ENCODE measurements around the gene RPLP2. TPM values are rescaled to one million over a fixed set of nuclear protein-coding genes. Genes with fewer than 3 reads are reported as not detected.

Gene RPLP2
- total RNA-seq, 2 donors from 2014 or later = 170 to 221 TPM

GRCh38 chr11:777288-778255 lies 32.2 kb upstream of the RPLP2 start, which contains the start of gene GATD1:
GATD1 (minus strand) TSS chr11:777487; CDS start chr11:777462, 25 bp downstream.
- ATAC-seq (ENCODE audit: insufficient number of reproducible peaks, low FRiP score, low read depth) = peak; percentile 73
- no peak for TF ChIP-seq CTCF (IDR thresholded peaks at IDR 0.05)
- no peak for DNase-seq (ENCODE audit: low spot score)
- peaks cover 15 to 35% of the 10 kb centered on the region in 2 donors for H3K4me1 ChIP-seq (ENCODE audit: control insufficient read depth in 1 of 2, low read depth in 2 of 2)
- peak within 1 kb of the TSS; percentile 89 for H3K4me3 ChIP-seq
- peak within 1 kb of the TSS; percentile 58 to 60 for H3K27ac ChIP-seq
- peaks cover 5% of the 10 kb centered on the region for H3K36me3 ChIP-seq
- no peaks in the 10 kb centered on the region for H3K9me3 ChIP-seq
- no peaks in the 10 kb centered on the region for H3K27me3 ChIP-seq (replicated peaks; ENCODE audit: insufficient read depth)

GRCh38 chr11:778976-779954 lies 30.5 kb upstream of the RPLP2 start:
- no peaks in the 10 kb centered on the region for H3K36me3 ChIP-seq
- no peak for DNase-seq (ENCODE audit: low spot score)
- no peak for ATAC-seq (ENCODE audit: insufficient number of reproducible peaks, low FRiP score, low read depth)
- no peak overlapping the region for H3K27ac ChIP-seq
- no peak for TF ChIP-seq CTCF (IDR thresholded peaks at IDR 0.05)
- peaks cover 15 to 45% of the 10 kb centered on the region in 2 donors for H3K4me1 ChIP-seq (ENCODE audit: control insufficient read depth in 1 of 2, low read depth in 2 of 2)
- H3K4me3 ChIP-seq = no peak overlapping the region
- H3K27me3 ChIP-seq (replicated peaks; ENCODE audit: insufficient read depth) = no peaks in the 10 kb centered on the region
- no peaks in the 10 kb centered on the region for H3K9me3 ChIP-seq

- ATAC-seq (ENCODE audit: insufficient number of reproducible peaks, low FRiP score, low read depth) (no peak), DNase-seq (ENCODE audit: low spot score) (no peak)
- Histone ChIP-seq H3K4me3 (no peak overlapping the region), H3K4me1 (ENCODE audit: control insufficient read depth in 1 of 2, low read depth in 2 of 2) (peaks cover 15 to 41% of the 10 kb centered on the region in 2 donors), H3K36me3 (no peaks in the 10 kb centered on the region), H3K27ac (no peak overlapping the region), H3K27me3 (replicated peaks; ENCODE audit: insufficient read depth) (no peaks in the 10 kb centered on the region), H3K9me3 (no peaks in the 10 kb centered on the region)
- no peak for TF ChIP-seq CTCF (IDR thresholded peaks at IDR 0.05)
Observed at GRCh38 chr11:779955-780532, 29.7 kb upstream of the RPLP2 start.

- Histone ChIP-seq H3K27me3 (replicated peaks; ENCODE audit: insufficient read depth) (no peaks in the 10 kb centered on the region), H3K27ac (no peak overlapping the region), H3K36me3 (no peaks in the 10 kb centered on the region), H3K4me1 (ENCODE audit: control insufficient read depth in 1 of 2, low read depth in 2 of 2) (peaks cover 4 to 25% of the 10 kb centered on the region in 2 donors), H3K4me3 (no peak overlapping the region), H3K9me3 (no peaks in the 10 kb centered on the region)
- ATAC-seq (ENCODE audit: insufficient number of reproducible peaks, low FRiP score, low read depth) = no peak
- no peak for TF ChIP-seq CTCF (IDR thresholded peaks at IDR 0.05)
- no peak for DNase-seq (ENCODE audit: low spot score)
Observed at GRCh38 chr11:782264-783174, 27.2 kb upstream of the RPLP2 start.

Measured in thoracic aorta (tissue), 2 donors.